ENCODE data around the gene F2RL2. TPM values are rescaled to one million over a fixed set of nuclear protein-coding genes. Genes with fewer than 3 reads are reported as not detected.
"Not testable (repeated sequence)": the region's sequence is repeated elsewhere in the genome, so short reads cannot be mapped to it uniquely, and the experiment has no call there.

The F2RL2 gene
- total and polyA plus RNA-seq, 4 experiments from 2014 or later = 0.50 to 1.00 TPM; not detected in 2

GRCh38 chr5:76612942-76613341, 10.3 kb downstream of the F2RL2 start:
- POLR2A ChIA-PET (ENCODE audit: partially characterized antibody) = no interaction called here
- Histone ChIP-seq H3K4me3 (ENCODE audit: low read length in 2 of 2) (no peak overlapping the region), H3K27ac (ENCODE audit: low read depth, low read length) (no peak overlapping the region), H3K4me1 (ENCODE audit: insufficient read depth, low read length) (peaks cover 11% of the 10 kb centered on the region), H3K36me3 (ENCODE audit: insufficient read depth, low read length) (peaks cover 37% of the 10 kb centered on the region), H3K9me3 (ENCODE audit: control insufficient read depth in 1 of 2, low read length in 2 of 2) (no peaks in the 10 kb centered on the region), H3K27me3 (ENCODE audit: insufficient read depth, low read length) (no peaks in the 10 kb centered on the region)
- no peaks in the 10 kb centered on the region for H3K27me3 Mint-ChIP-seq
- H3K4me3 Mint-ChIP-seq = no peak overlapping the region
- H3K9me3 Mint-ChIP-seq = no peaks in the 10 kb centered on the region
- peaks cover 62 to 78% of the 10 kb centered on the region in 2 donors for H3K36me3 Mint-ChIP-seq
- intact Hi-C loops (cut with micrococcal nuclease) = no loop called here
- peak overlapping the region in 1 of 7 donors; percentile 45 for H3K27ac Mint-ChIP-seq
- peaks cover 0 to 21% (median 7%) of the 10 kb centered on the region in 4 donors for H3K4me1 Mint-ChIP-seq
- CTCF ChIA-PET (ENCODE audit: partially characterized antibody) = interaction anchor here (1.0 to 5.1 kb wide), 2 partner anchors 13 to 161 kb away, joined by 8 to 47 read pairs; no protein-coding TSS in a partner anchor
- DNase-seq = no peak

- H3K36me3 Mint-ChIP-seq = peaks cover 67 to 80% of the 10 kb centered on the region in 2 donors
- H3K36me3 ChIP-seq (ENCODE audit: insufficient read depth, low read length) = peaks cover 43% of the 10 kb centered on the region
- ChIA-PET POLR2A (ENCODE audit: partially characterized antibody) (no interaction called here), CTCF (ENCODE audit: partially characterized antibody) (interaction anchor here (0.6 to 5.1 kb wide), 5 partner anchors 10 to 164 kb away, joined by 3 to 47 read pairs (median 4); no protein-coding TSS in a partner anchor)
- no peak overlapping the region for H3K4me3 Mint-ChIP-seq
- H3K27me3 Mint-ChIP-seq = no peaks in the 10 kb centered on the region
- intact Hi-C loops (cut with micrococcal nuclease) = no loop called here
- H3K4me1 Mint-ChIP-seq = peaks cover 5 to 17% (median 9%) of the 10 kb centered on the region in 4 donors
- no peaks in the 10 kb centered on the region for H3K9me3 ChIP-seq (ENCODE audit: control insufficient read depth in 1 of 2, low read length in 2 of 2)
- H3K27me3 ChIP-seq (ENCODE audit: insufficient read depth, low read length) = no peaks in the 10 kb centered on the region
- peak overlapping the region in 2 of 7 donors; percentile 37 to 53 for H3K27ac Mint-ChIP-seq
- no peak overlapping the region for H3K27ac ChIP-seq (ENCODE audit: low read depth, low read length)
- H3K4me1 ChIP-seq (ENCODE audit: insufficient read depth, low read length) = peaks cover 16% of the 10 kb centered on the region
- no peak for DNase-seq
- no peak overlapping the region for H3K4me3 ChIP-seq (ENCODE audit: low read length in 2 of 2)
- H3K9me3 Mint-ChIP-seq = no peaks in the 10 kb centered on the region
Measured at GRCh38 chr5:76610196-76610595, 13.0 kb downstream of the F2RL2 start.

- Mint-ChIP-seq H3K9me3 (no peaks in the 10 kb centered on the region), H3K4me1 (peaks cover 6 to 18% (median 11%) of the 10 kb centered on the region in 4 donors), H3K27me3 (no peaks in the 10 kb centered on the region), H3K4me3 (no peak overlapping the region), H3K27ac (peak overlapping the region in 6 of 7 donors; percentile 18 to 90 (median 64)), H3K36me3 (peaks cover 73 to 82% of the 10 kb centered on the region in 2 donors)
- Histone ChIP-seq H3K9me3 (ENCODE audit: control insufficient read depth in 1 of 2, low read length in 2 of 2) (no peaks in the 10 kb centered on the region), H3K36me3 (ENCODE audit: insufficient read depth, low read length) (peaks cover 33% of the 10 kb centered on the region), H3K4me1 (ENCODE audit: insufficient read depth, low read length) (peaks cover 16% of the 10 kb centered on the region), H3K27me3 (ENCODE audit: insufficient read depth, low read length) (no peaks in the 10 kb centered on the region), H3K4me3 (ENCODE audit: low read length in 2 of 2) (no peak overlapping the region), H3K27ac (ENCODE audit: low read depth, low read length) (no peak overlapping the region)
- peak in 4 of 5 donors; percentile 6 to 46 (median 26) for DNase-seq
- intact Hi-C loops (cut with micrococcal nuclease) = loop anchor here (10.0 kb wide), 1 partner anchor 406 kb away; no protein-coding TSS in a partner anchor
- POLR2A ChIA-PET (ENCODE audit: partially characterized antibody) = no interaction called here
- CTCF ChIA-PET (ENCODE audit: partially characterized antibody) = interaction anchor here (1.2 to 5.1 kb wide), 3 partner anchors 9 to 166 kb away, joined by 3 to 47 read pairs (median 16); no protein-coding TSS in a partner anchor
Measured at GRCh38 chr5:76608833-76609232, 14.4 kb downstream of the F2RL2 start.

GRCh38 chr5:76607353-76607871, 15.8 kb downstream of the F2RL2 start:
- H3K4me3 Mint-ChIP-seq = peak overlapping the region in 4 of 8 donors; percentile 15 to 61 (median 20)
- Histone ChIP-seq H3K4me1 (ENCODE audit: insufficient read depth, low read length) (peaks cover 16% of the 10 kb centered on the region), H3K36me3 (ENCODE audit: insufficient read depth, low read length) (peaks cover 34% of the 10 kb centered on the region), H3K27ac (ENCODE audit: low read depth, low read length) (no peak overlapping the region), H3K27me3 (ENCODE audit: insufficient read depth, low read length) (no peaks in the 10 kb centered on the region), H3K4me3 (ENCODE audit: low read length in 2 of 2) (no peak overlapping the region), H3K9me3 (ENCODE audit: control insufficient read depth in 1 of 2, low read length in 2 of 2) (no peaks in the 10 kb centered on the region)
- CTCF ChIA-PET (ENCODE audit: partially characterized antibody) = interaction anchor here (1.1 to 1.2 kb wide), 2 partner anchors 11 to 33 kb away, joined by 3 read pairs; no protein-coding TSS in a partner anchor
- H3K27me3 Mint-ChIP-seq = no peaks in the 10 kb centered on the region
- POLR2A ChIA-PET (ENCODE audit: partially characterized antibody) = no interaction called here
- no peaks in the 10 kb centered on the region for H3K9me3 Mint-ChIP-seq
- peaks cover 74 to 81% of the 10 kb centered on the region in 2 donors for H3K36me3 Mint-ChIP-seq
- peak in 1 of 5 donors; percentile 21 for DNase-seq
- H3K27ac Mint-ChIP-seq = peak overlapping the region in 6 of 7 donors; percentile 39 to 90 (median 60)
- H3K4me1 Mint-ChIP-seq = peaks cover 6 to 20% (median 15%) of the 10 kb centered on the region in 4 donors
- intact Hi-C loops (cut with micrococcal nuclease) = loop anchor here (10.0 kb wide), 1 partner anchor 407 kb away; no protein-coding TSS in a partner anchor

- H3K36me3 Mint-ChIP-seq = peaks cover 75 to 83% of the 10 kb centered on the region in 2 donors
- peak overlapping the region in 4 of 7 donors; percentile 9 to 90 (median 30) for H3K27ac Mint-ChIP-seq
- no peaks in the 10 kb centered on the region for H3K9me3 Mint-ChIP-seq
- peaks cover 6 to 23% (median 16%) of the 10 kb centered on the region in 4 donors for H3K4me1 Mint-ChIP-seq
- Histone ChIP-seq H3K4me1 (ENCODE audit: insufficient read depth, low read length) (peaks cover 16% of the 10 kb centered on the region), H3K4me3 (ENCODE audit: low read length in 2 of 2) (no peak overlapping the region), H3K9me3 (ENCODE audit: control insufficient read depth in 1 of 2, low read length in 2 of 2) (no peaks in the 10 kb centered on the region), H3K27me3 (ENCODE audit: insufficient read depth, low read length) (no peaks in the 10 kb centered on the region), H3K36me3 (ENCODE audit: insufficient read depth, low read length) (peaks cover 33% of the 10 kb centered on the region), H3K27ac (ENCODE audit: low read depth, low read length) (no peak overlapping the region)
- CTCF ChIA-PET (ENCODE audit: partially characterized antibody) = interaction anchor here (1.1 to 10.3 kb wide), 3 partner anchors 12 to 167 kb away, joined by 3 to 148 read pairs (median 3); no protein-coding TSS in a partner anchor
- H3K27me3 Mint-ChIP-seq = no peaks in the 10 kb centered on the region
- POLR2A ChIA-PET (ENCODE audit: partially characterized antibody) = no interaction called here
- H3K4me3 Mint-ChIP-seq = peak overlapping the region in 1 of 8 donors; percentile 61
- DNase-seq = no peak
- intact Hi-C loops (cut with micrococcal nuclease) = loop anchor here (10.0 kb wide), 1 partner anchor 408 kb away; no protein-coding TSS in a partner anchor
Measured at GRCh38 chr5:76606701-76607100, 16.5 kb downstream of the F2RL2 start.

GRCh38 chr5:76604838-76605237, 18.4 kb downstream of the F2RL2 start:
- Histone ChIP-seq H3K27ac (ENCODE audit: low read depth, low read length) (no peak overlapping the region), H3K4me3 (ENCODE audit: low read length in 2 of 2) (no peak overlapping the region), H3K27me3 (ENCODE audit: insufficient read depth, low read length) (no peaks in the 10 kb centered on the region), H3K36me3 (ENCODE audit: insufficient read depth, low read length) (peaks cover 23% of the 10 kb centered on the region), H3K4me1 (ENCODE audit: insufficient read depth, low read length) (peaks cover 16% of the 10 kb centered on the region), H3K9me3 (ENCODE audit: control insufficient read depth in 1 of 2, low read length in 2 of 2) (no peaks in the 10 kb centered on the region)
- Mint-ChIP-seq H3K27me3 (no peaks in the 10 kb centered on the region), H3K36me3 (peaks cover 78 to 84% of the 10 kb centered on the region in 2 donors), H3K9me3 (no peaks in the 10 kb centered on the region), H3K27ac (no peak overlapping the region), H3K4me1 (peaks cover 6 to 23% (median 12%) of the 10 kb centered on the region in 4 donors), H3K4me3 (no peak overlapping the region)
- DNase-seq = no peak
- intact Hi-C loops (cut with micrococcal nuclease) = loop anchor here (10.0 kb wide), 1 partner anchor 410 kb away; no protein-coding TSS in a partner anchor
- CTCF ChIA-PET (ENCODE audit: partially characterized antibody) = interaction anchor here (1.0 to 10.3 kb wide), 3 partner anchors 23 to 169 kb away, joined by 3 to 148 read pairs (median 3); no protein-coding TSS in a partner anchor
- POLR2A ChIA-PET (ENCODE audit: partially characterized antibody) = no interaction called here

- intact Hi-C loops (cut with micrococcal nuclease) = loop anchor here (10.0 kb wide), 1 partner anchor 411 kb away; no protein-coding TSS in a partner anchor
- POLR2A ChIA-PET (ENCODE audit: partially characterized antibody); H3K4me3 Mint-ChIP-seq; H3K27ac ChIP-seq (ENCODE audit: low read depth, low read length); H3K9me3 Mint-ChIP-seq; H3K27me3 ChIP-seq (ENCODE audit: insufficient read depth, low read length); H3K4me3 ChIP-seq (ENCODE audit: low read length in 2 of 2); H3K9me3 ChIP-seq (ENCODE audit: control insufficient read depth in 1 of 2, low read length in 2 of 2); DNase-seq; H3K27me3 Mint-ChIP-seq: not testable (repeated sequence)
- H3K4me1 Mint-ChIP-seq = peaks cover 4 to 23% (median 12%) of the 10 kb centered on the region in 4 donors
- H3K27ac Mint-ChIP-seq = peak overlapping the region in 2 of 7 donors; percentile 48 to 57
- CTCF ChIA-PET (ENCODE audit: partially characterized antibody) = interaction anchor here (1.0 to 10.3 kb wide), 3 partner anchors 22 to 170 kb away, joined by 3 to 148 read pairs (median 3); no protein-coding TSS in a partner anchor
- peaks cover 23% of the 10 kb centered on the region for H3K36me3 ChIP-seq (ENCODE audit: insufficient read depth, low read length)
- peaks cover 16% of the 10 kb centered on the region for H3K4me1 ChIP-seq (ENCODE audit: insufficient read depth, low read length)
- peaks cover 83 to 85% of the 10 kb centered on the region in 2 donors for H3K36me3 Mint-ChIP-seq
Measured at GRCh38 chr5:76603991-76604390, 19.2 kb downstream of the F2RL2 start.

All from CD4-positive, alpha-beta memory T cell (primary cell).